A549 (cell line): ENCODE results near the gene ZNF77. TPM values are rescaled to one million over a fixed set of nuclear protein-coding genes. Genes with fewer than 3 reads are reported as not detected.
A peak's percentile ranks its signal among the peaks of the same experiment; 100 is the strongest.

Experiments used
- ATAC-seq, 2 experiments: fragments of 200-7000 bp in 1 of 2; fragments of >200 bp in 1 of 2; cut with Nextera tagmentation in 1 of 2; cut with Tn5 transposase in 1 of 2; 3 replicates each; pipeline versions ENCODE4 v1.8.0 to v1.9.1; 2018 to 2020; ENCODE audit warnings: mild to moderate bottlenecking in 1 of 2, moderate library complexity in 1 of 2
- CTCF ChIA-PET: fragments of 300-600 bp; sonication (Branson Sonifier 250); formaldehyde crosslinking; extraction: SDS; loops from one replicate; lab custom pipeline; 2021; ENCODE audit warnings: antibody characterized with exemption, inconsistent platforms; lab: Yijun Ruan, JAX
- POLR2A ChIA-PET: fragments of 350-600 bp; formaldehyde crosslinking; extraction: SDS; loops from one replicate; lab custom pipeline; 2021; ENCODE audit warnings: antibody characterized with exemption, inconsistent platforms; lab: Yijun Ruan, JAX
- DNase-seq, 2 experiments: peaks; one replicate each; pipeline versions ENCODE4 v3.0.0 to v3.0.0-alpha.2; 2011 to 2016; ENCODE audit warnings: low read depth in 1 of 2, low spot score in 1 of 2
- FAIRE-seq: peaks from 2 replicates; lab custom pipeline; 2011; peaks lifted over from hg19 to GRCh38; lab: Jason Lieb, UNC
- H3K27ac ChIP-seq, 2 experiments: fragments of >200 bp; sonication (Bioruptor Twin); formaldehyde crosslinking; 3 replicates each; pipeline ENCODE4 v1.5.1; 2016 to 2017
- H3K4me1 ChIP-seq: fragments of >200 bp; sonication (Bioruptor Twin); formaldehyde crosslinking; 3 replicates; pipeline ENCODE4 v1.6.1; 2016
- H3K4me2 ChIP-seq: fragments of >200 bp; sonication (Bioruptor Twin); formaldehyde crosslinking; 3 replicates; pipeline ENCODE4 v1.6.1; 2016
- H3K4me3 ChIP-seq: fragments of >200 bp; sonication (Bioruptor Twin); formaldehyde crosslinking; 3 replicates; pipeline ENCODE4 v1.5.1; 2016
- H3K9me3 ChIP-seq: fragments of >200 bp; sonication (Bioruptor Twin); formaldehyde crosslinking; 3 replicates; pipeline ENCODE4 v1.6.1; 2016
- ATOH8 ChIP-seq: fragments of 250-450 bp; sonication (Bioruptor Pico); IDR thresholded peaks from 2 replicates; pipeline ENCODE4 v1.5.0; 2020; ENCODE audit warnings: low read depth, mild to moderate bottlenecking, moderate library complexity
- BCL3 ChIP-seq: fragments of >200 bp; sonication (Bioruptor Twin); formaldehyde crosslinking; IDR thresholded peaks from 3 replicates; pipeline ENCODE4 v1.6.1; 2016
- CHD2 ChIP-seq: fragments of 150-350 bp; IDR thresholded peaks from 2 replicates; pipeline ENCODE4 v1.6.1; 2014; ENCODE audit warnings: low read length; ENCODE audit not compliant: partially characterized antibody
- CHD4 ChIP-seq: fragments of 200-600 bp; sonication (generic); IDR thresholded peaks from 2 replicates; pipeline ENCODE4 v1.6.1; 2016; ENCODE audit warnings: antibody characterized with exemption, mild to moderate bottlenecking, borderline replicate concordance
- E2F6 ChIP-seq: IDR thresholded peaks from 2 replicates; pipeline ENCODE4 v1.6.1; 2012; ENCODE audit warnings: low read depth, borderline replicate concordance
- EHMT2 ChIP-seq: fragments of 200-600 bp; sonication (generic); IDR thresholded peaks from 2 replicates; pipeline ENCODE4 v1.6.1; 2016; ENCODE audit warnings: antibody characterized with exemption, low read depth, mild to moderate bottlenecking, moderate library complexity
- EP300 ChIP-seq, 2 experiments: fragments of >200 bp; sonication (Bioruptor Twin); formaldehyde crosslinking; IDR thresholded peaks; 2 replicates in 1 of 2; 3 replicates in 1 of 2; pipeline ENCODE4 v1.6.1; 2016 to 2017
- ESRRA ChIP-seq: fragments of 150-350 bp; IDR thresholded peaks from 2 replicates; pipeline ENCODE4 v1.6.1; 2014; ENCODE audit warnings: mild to moderate bottlenecking, low read length, borderline replicate concordance
- FOSB ChIP-seq: fragments of 250-450 bp; sonication (Bioruptor Pico); IDR thresholded peaks from 2 replicates; pipeline ENCODE4 v1.5.0; 2020; ENCODE audit warnings: mild to moderate bottlenecking, moderate library complexity
- FOSL2 ChIP-seq, 2 experiments: fragments of 450-650 bp in 1 of 2; fragments of >200 bp in 1 of 2; sonication (Bioruptor Twin) in 1 of 2; formaldehyde crosslinking; IDR thresholded peaks; 2 replicates each; pipeline versions ENCODE4 v1.5.0 to v1.6.1; 2016 to 2020; ENCODE audit warnings: mild to moderate bottlenecking in 1 of 2, moderate library complexity in 1 of 2
- HDAC2 ChIP-seq: fragments of 200-600 bp; sonication (generic); IDR thresholded peaks from 2 replicates; pipeline ENCODE4 v1.6.1; 2016
- HOXA7 ChIP-seq: fragments of 250-450 bp; sonication (Bioruptor Pico); IDR thresholded peaks from 2 replicates; pipeline ENCODE4 v1.5.0; 2020; ENCODE audit warnings: mild to moderate bottlenecking, moderate library complexity
- HOXB13 ChIP-seq: fragments of 250-450 bp; sonication (Bioruptor Pico); IDR thresholded peaks from 2 replicates; pipeline ENCODE4 v1.5.0; 2020; ENCODE audit warnings: low read depth, mild to moderate bottlenecking, moderate library complexity
- JUN ChIP-seq, 2 experiments: fragments of >200 bp; sonication (Bioruptor Twin); formaldehyde crosslinking; IDR thresholded peaks; 2 replicates in 1 of 2; 3 replicates in 1 of 2; pipeline ENCODE4 v1.6.1; 2016 to 2017
- KDM1A ChIP-seq: fragments of 200-600 bp; sonication (generic); IDR thresholded peaks from 2 replicates; pipeline ENCODE4 v1.6.1; 2016; ENCODE audit warnings: low read depth, mild to moderate bottlenecking
- KDM5A ChIP-seq: fragments of 200-600 bp; sonication (generic); IDR thresholded peaks from 2 replicates; pipeline ENCODE4 v1.6.1; 2016; ENCODE audit warnings: antibody characterized with exemption, mild to moderate bottlenecking
- MYC ChIP-seq: IDR thresholded peaks from 2 replicates; pipeline ENCODE4 v1.6.1; 2012; ENCODE audit warnings: mild to moderate bottlenecking, inconsistent platforms, low read length, improper control_type of control experiment, borderline replicate concordance
- NR3C1 ChIP-seq: fragments of >200 bp; sonication (Bioruptor Twin); formaldehyde crosslinking; IDR thresholded peaks from 3 replicates; pipeline ENCODE4 v1.6.1; 2017
- PBX3 ChIP-seq: IDR thresholded peaks from 2 replicates; pipeline ENCODE4 v1.6.1; 2012
- PHF8 ChIP-seq: fragments of 200-600 bp; sonication (generic); IDR thresholded peaks from 2 replicates; pipeline ENCODE4 v1.6.1; 2016; ENCODE audit warnings: low read depth, mild to moderate bottlenecking, antibody characterized with exemption, moderate library complexity, borderline replicate concordance
- RNF2 ChIP-seq: fragments of 200-600 bp; sonication (generic); IDR thresholded peaks from 2 replicates; pipeline ENCODE4 v1.6.1; 2016; ENCODE audit warnings: low read depth, mild to moderate bottlenecking, antibody characterized with exemption, moderate library complexity, borderline replicate concordance
- TFCP2L1 ChIP-seq: fragments of 250-450 bp; sonication (Bioruptor Pico); IDR thresholded peaks from 2 replicates; pipeline ENCODE4 v1.5.0; 2021; ENCODE audit warnings: mild to moderate bottlenecking
- TP53 ChIP-seq: fragments of 250-450 bp; sonication (Bioruptor Pico); IDR thresholded peaks from 2 replicates; pipeline ENCODE4 v1.5.0; 2021; ENCODE audit warnings: mild to moderate bottlenecking, moderate library complexity
- ZFP36 ChIP-seq: fragments of 450-650 bp; IDR thresholded peaks from 2 replicates; pipeline ENCODE4 v1.6.1; 2014; ENCODE audit warnings: borderline replicate concordance; ENCODE audit not compliant: partially characterized antibody
- ZSCAN20 ChIP-seq: fragments of 250-450 bp; sonication (Bioruptor Pico); IDR thresholded peaks from 2 replicates; pipeline ENCODE4 v1.8.0; 2022; ENCODE audit warnings: mild to moderate bottlenecking, moderate library complexity
- WGBS: methylation state at CpG from one replicate; pipeline ENCODE4 v1.1.6; 2017; ENCODE audit errors: missing lambda C conversion rate; 5-methylcytosine and 5-hydroxymethylcytosine counted together
- polyA plus RNA-seq, 4 experiments: library from polyadenylated mRNA; depleted of rRNA in 3 of 4; stranded (reverse); fragments of >200 nt; fragmentation: RNase III in 1 of 4; extraction: RNeasy Plus Mini Kit Qiagen cat#74134 plus additional on column Dnase treatment in 1 of 4; gene quantifications; 2 replicates in 3 of 4; 3 replicates in 1 of 4; pipeline ENCODE4 v1.2.3, GENCODE V29; 2011 to 2017

Gene ZNF77
- polyA plus RNA-seq, 2 of the 4 experiments (the other 2 are of a cell fraction) = 1.7 to 3.4 TPM

- TF ChIP-seq HDAC2 = no peak
Observed at GRCh38 chr19:2986951-2987524, 42.3 kb upstream of the ZNF77 start (continued).

GRCh38 chr19:2984215-2984528, 39.4 kb upstream of the ZNF77 start:
- Histone ChIP-seq H3K4me1 (no peaks in the 10 kb centered on the region), H3K27ac (peak overlapping the region in 1 of 2 experiments; percentile 61; a peak in 2 of 6 replicates), H3K4me2 (peak overlapping the region; percentile 53; the same call in 2 of the 3 replicates), H3K9me3 (no peaks in the 10 kb centered on the region), H3K4me3 (no peak overlapping the region)
- no peak for TF ChIP-seq BCL3
- TF ChIP-seq JUN (IDR thresholded peaks at IDR 0.05) = no peak
- no peak for TF ChIP-seq RNF2
- no peak for TF ChIP-seq CHD4
- no peak for TF ChIP-seq E2F6
- TF ChIP-seq HOXA7 (CRISPR knock-in tag) = no peak
- TF ChIP-seq TFCP2L1 (CRISPR knock-in tag) = no peak
- no peak for TF ChIP-seq ZSCAN20 (CRISPR knock-in tag)
- TF ChIP-seq FOSB = no peak
- no peak for TF ChIP-seq ESRRA
- no peak for TF ChIP-seq EP300 (IDR thresholded peaks at IDR 0.05)
- TF ChIP-seq PHF8 = no peak
- no peak for TF ChIP-seq PBX3
- no peak for TF ChIP-seq MYC
- TF ChIP-seq FOSL2 (IDR thresholded peaks at IDR 0.05) = no peak
- TF ChIP-seq FOSL2 (CRISPR knock-in tag; IDR thresholded peaks at IDR 0.05) = no peak
- TF ChIP-seq EHMT2 = no peak
- no peak for TF ChIP-seq KDM1A
- TF ChIP-seq NR3C1 = no peak
- FAIRE-seq (no peak), DNase-seq (no peak), ATAC-seq (no peak)
- CTCF ChIA-PET = no interaction called here
- 46% methylated on average over 9 of the region's 14 CpGs for WGBS
- POLR2A ChIA-PET = no interaction called here

GRCh38 chr19:2983351-2984214, 38.8 kb upstream of the ZNF77 start:
- Histone ChIP-seq H3K4me3 (no peak overlapping the region), H3K4me2 (peak overlapping the region; percentile 53; the same call in 2 of the 3 replicates), H3K4me1 (no peaks in the 10 kb centered on the region), H3K9me3 (no peaks in the 10 kb centered on the region), H3K27ac (peak overlapping the region in 1 of 2 experiments; percentile 61; a peak in 2 of 6 replicates)
- WGBS = 65% methylated on average over 19 of the region's 24 CpGs
- ChIA-PET CTCF (no interaction called here), POLR2A (no interaction called here)
- TF ChIP-seq CHD2 (no peak), ATOH8 (CRISPR knock-in tag) (no peak), ZFP36 (peak; percentile 7), KDM5A (no peak), TP53 (CRISPR knock-in tag) (no peak), EHMT2 (no peak), HOXB13 (no peak), TFCP2L1 (CRISPR knock-in tag) (no peak)
- ATAC-seq = peak; percentile 23 to 52; a peak in 3 of 6 replicates
- no peak for DNase-seq
- no peak for FAIRE-seq
